Parietal lobe (tissue), 2 donors: ENCODE measurements around the gene RBL2. TPM values are rescaled to one million over a fixed set of nuclear protein-coding genes. Genes with fewer than 3 reads are reported as not detected.

Source experiments
- small RNA-seq: library from RNA; depleted of rRNA; stranded (forward); fragments of <200 nt; gene quantifications from one replicate; pipeline ENCODE3, GENCODE V24; 2014; ENCODE audit warnings: low replicate concordance
- total RNA-seq: library from RNA; depleted of rRNA; stranded (reverse); fragments of >200 nt; gene quantifications from one replicate; pipeline ENCODE4 v1.2.3, GENCODE V29; 2014

Gene RBL2
- total RNA-seq: 179 TPM

GRCh38 chr16:53434377-53435065 is at the start of gene RBL2:
RBL2 (plus strand) TSS chr16:53434471; CDS start chr16:53434557, 86 bp downstream.

GRCh38 chr16:53502331-53503269 is 68.3 kb downstream of the RBL2 start, which contains the start of gene AKTIP:
AKTIP (minus strand) TSS chr16:53503209; CDS start chr16:53500259, 2,950 bp downstream.

Small RNAs within 50 kb of the gene (small RNA-seq; reads per million reads assigned to genes)
- gene RNU6-1153P: not detected

Other genes starting within 250 kb of the RBL2 start
- 84.2 TPM for gene AKTIP, start 68.7 kb downstream of the RBL2 start, total RNA-seq